WTC11 (cell line): ENCODE measurements around the gene EFNB3. TPM values are rescaled to one million over a fixed set of nuclear protein-coding genes. Genes with fewer than 3 reads are reported as not detected.
A peak's percentile ranks its signal among the peaks of the same experiment; 100 is the strongest.

ENCODE experiments used
- ATAC-seq: fragments of 200-7000 bp; cut with Tn5 transposase; 2 replicates; pipeline ENCODE4 v1.10.0; 2021; ENCODE audit warnings: mild to moderate bottlenecking, moderate library complexity
- CTCF ChIA-PET: fragments of 300-600 bp; sonication (Branson Sonifier 250); formaldehyde crosslinking; loops from one replicate; lab custom pipeline; 2021; ENCODE audit warnings: antibody characterized with exemption; lab: Charles Lee
- POLR2A ChIA-PET: fragments of 350-600 bp; sonication (Branson Sonifier 250); formaldehyde crosslinking; loops from one replicate; lab custom pipeline; 2021; ENCODE audit warnings: antibody characterized with exemption; lab: Charles Lee
- DNase-seq: peaks from one replicate; pipeline ENCODE4 v3.0.0; 2021; ENCODE audit warnings: low spot score
- H3K27ac Mint-ChIP-seq: 2 replicates; pipeline ENCODE4 v1.8.0; 2021; ENCODE audit warnings: mixed read lengths
- H3K27me3 Mint-ChIP-seq: 2 replicates; pipeline ENCODE4 v1.8.0; 2021; ENCODE audit warnings: low read depth, mild to moderate bottlenecking, moderate library complexity, mixed read lengths
- H3K36me3 Mint-ChIP-seq: 2 replicates; pipeline ENCODE4 v1.8.0; 2021; ENCODE audit warnings: mixed read lengths
- H3K4me1 Mint-ChIP-seq: 2 replicates; pipeline ENCODE4 v1.8.0; 2022; ENCODE audit warnings: mixed read lengths
- H3K4me3 Mint-ChIP-seq: 2 replicates; pipeline ENCODE4 v1.8.0; 2021; ENCODE audit warnings: mild to moderate bottlenecking, moderate library complexity, mixed read lengths
- H3K9me3 Mint-ChIP-seq: 2 replicates; pipeline ENCODE4 v1.8.0; 2021; ENCODE audit warnings: mixed read lengths
- ATF1 ChIP-seq: sonication (generic); formaldehyde crosslinking; IDR thresholded peaks from 2 replicates; pipeline ENCODE4 v1.8.1; 2023; ENCODE audit warnings: mild to moderate bottlenecking, moderate library complexity, missing genetic modification reagents
- EMX1 ChIP-seq: fragments of 250-450 bp; sonication (Bioruptor Pico); IDR thresholded peaks from 2 replicates; pipeline ENCODE4 v1.8.0; 2021; ENCODE audit warnings: mild to moderate bottlenecking
- ETV6 ChIP-seq: sonication (generic); formaldehyde crosslinking; IDR thresholded peaks from 2 replicates; pipeline ENCODE4 v1.8.1; 2022; ENCODE audit warnings: mild to moderate bottlenecking, missing genetic modification reagents
- GABPB1 ChIP-seq: sonication (generic); formaldehyde crosslinking; IDR thresholded peaks from 2 replicates; pipeline ENCODE4 v1.8.1; 2023; ENCODE audit warnings: mild to moderate bottlenecking, missing genetic modification reagents
- IRF2 ChIP-seq: sonication (generic); formaldehyde crosslinking; IDR thresholded peaks from 2 replicates; pipeline ENCODE4 v1.8.0; 2022; ENCODE audit warnings: low read depth, missing genetic modification reagents, borderline replicate concordance
- JAZF1 ChIP-seq: fragments of 250-450 bp; sonication (Bioruptor Pico); IDR thresholded peaks from 2 replicates; pipeline ENCODE4 v1.9.0; 2021; ENCODE audit warnings: moderate library complexity, mild to moderate bottlenecking, inconsistent platforms
- KAT7 ChIP-seq: sonication (generic); formaldehyde crosslinking; IDR thresholded peaks from 2 replicates; pipeline ENCODE4 v1.8.1; 2023; ENCODE audit warnings: missing genetic modification reagents, mild to moderate bottlenecking, borderline replicate concordance
- NR1H2 ChIP-seq: sonication (generic); formaldehyde crosslinking; IDR thresholded peaks from 2 replicates; pipeline ENCODE4 v1.9.0; 2021; ENCODE audit warnings: mild to moderate bottlenecking, moderate library complexity, missing genetic modification reagents
- RELA ChIP-seq: sonication (generic); formaldehyde crosslinking; IDR thresholded peaks from 2 replicates; pipeline ENCODE4 v1.8.1; 2022; ENCODE audit warnings: missing genetic modification reagents, mild to moderate bottlenecking, borderline replicate concordance
- SMAD4 ChIP-seq: sonication (generic); formaldehyde crosslinking; IDR thresholded peaks from 2 replicates; pipeline ENCODE4 v1.8.0; 2022; ENCODE audit warnings: mild to moderate bottlenecking, missing genetic modification reagents
- TEAD1 ChIP-seq: sonication (generic); formaldehyde crosslinking; IDR thresholded peaks from 2 replicates; pipeline ENCODE4 v1.8.0; 2022; ENCODE audit warnings: mild to moderate bottlenecking, missing genetic modification reagents
- TP53 ChIP-seq: sonication (generic); formaldehyde crosslinking; IDR thresholded peaks from 2 replicates; pipeline ENCODE4 v1.8.1; 2023; ENCODE audit warnings: mild to moderate bottlenecking, missing genetic modification reagents
- ZBTB21 ChIP-seq: sonication (generic); formaldehyde crosslinking; IDR thresholded peaks from 2 replicates; pipeline ENCODE4 v1.8.1; 2023; ENCODE audit warnings: mild to moderate bottlenecking, missing genetic modification reagents, borderline replicate concordance
- ZNF121 ChIP-seq: sonication (generic); formaldehyde crosslinking; IDR thresholded peaks from 2 replicates; pipeline ENCODE4 v1.8.0; 2023; ENCODE audit warnings: missing genetic modification reagents
- ZNF232 ChIP-seq: sonication (generic); formaldehyde crosslinking; IDR thresholded peaks from 2 replicates; pipeline ENCODE4 v1.8.0; 2022; ENCODE audit warnings: mild to moderate bottlenecking, missing genetic modification reagents
- ZNF317 ChIP-seq: sonication (generic); formaldehyde crosslinking; IDR thresholded peaks from 2 replicates; pipeline ENCODE4 v1.8.1; 2023; ENCODE audit warnings: low read depth, mild to moderate bottlenecking, moderate library complexity, missing genetic modification reagents, borderline replicate concordance
- ZNF396 ChIP-seq: fragments of 250-450 bp; sonication (Bioruptor Pico); IDR thresholded peaks from 2 replicates; pipeline ENCODE4 v1.8.0; 2021; ENCODE audit warnings: mild to moderate bottlenecking, moderate library complexity, borderline replicate concordance
- ZNF416 ChIP-seq: fragments of 250-450 bp; sonication (Bioruptor Pico); IDR thresholded peaks from 2 replicates; pipeline ENCODE4 v1.9.0; 2021; ENCODE audit warnings: mild to moderate bottlenecking, inconsistent platforms
- total RNA-seq: library from RNA; stranded (reverse); gene quantifications from 3 replicates; pipeline ENCODE4 v1.2.3, GENCODE V29; 2021
- TF ChIP-seq, protein P1 (sequence below): sonication (generic); formaldehyde crosslinking; IDR thresholded peaks from 2 replicates; pipeline ENCODE4 v1.8.0; 2023; ENCODE audit warnings: missing genetic modification reagents, mild to moderate bottlenecking, borderline replicate concordance
- TF ChIP-seq, protein P2 (sequence below): fragments of 250-450 bp; sonication (Bioruptor Pico); IDR thresholded peaks from 2 replicates; pipeline ENCODE4 v1.9.0; 2021; ENCODE audit warnings: mild to moderate bottlenecking, borderline replicate concordance
- TF ChIP-seq, protein P3 (sequence below): fragments of 250-450 bp; sonication (Bioruptor Pico); IDR thresholded peaks from 2 replicates; pipeline ENCODE4 v1.9.0; 2021; ENCODE audit warnings: moderate library complexity, mild to moderate bottlenecking, inconsistent platforms, borderline replicate concordance

The EFNB3 gene
- total RNA-seq, 1 experiment from 2014 or later, result 14.7 TPM

DNA sequence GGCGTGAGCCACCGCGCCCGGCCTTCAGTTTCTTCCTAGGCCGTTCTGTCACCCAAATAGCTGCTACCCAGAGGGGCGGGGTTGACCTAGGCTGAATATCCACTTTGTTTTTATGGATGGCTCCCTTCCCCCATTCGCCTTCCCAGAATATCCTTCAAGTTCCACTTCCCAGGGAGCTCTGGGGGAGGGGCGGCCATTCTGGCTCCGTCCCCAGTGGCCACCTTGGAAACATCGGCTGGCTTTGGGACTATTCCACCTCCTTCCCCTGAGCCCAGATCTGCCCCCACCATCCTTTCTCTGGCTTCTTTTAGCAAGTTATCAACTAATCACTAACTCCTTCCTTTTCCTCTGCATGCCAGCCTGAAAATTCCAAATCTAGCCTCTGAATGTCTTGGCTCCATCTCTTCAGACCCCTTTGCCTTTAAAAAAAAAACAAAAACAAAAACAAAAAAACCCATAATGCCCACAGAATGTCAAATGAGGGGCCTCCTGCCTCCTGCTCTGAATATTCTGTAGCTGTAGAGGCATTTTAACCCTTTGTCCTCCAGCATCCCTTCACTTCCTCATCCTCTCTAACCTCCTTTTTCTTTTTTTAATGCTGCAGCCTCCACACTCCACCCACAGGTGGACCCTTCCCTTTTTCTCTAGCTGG, 47.9 kb upstream of the EFNB3 start (continued):
- 0 out of 2 replicates have a peak, but pooled peaks have one; percentile 35 for TF ChIP-seq TEAD1
- TF ChIP-seq ZNF232 (CRISPR knock-in tag), result no peak
- TF ChIP-seq NR1H2 (CRISPR knock-in tag), result no peak
- TF ChIP-seq ZNF396, result no peak
- no peak for TF ChIP-seq GABPB1
- TF ChIP-seq ZNF416, result no peak
- TF ChIP-seq, protein P1, sequence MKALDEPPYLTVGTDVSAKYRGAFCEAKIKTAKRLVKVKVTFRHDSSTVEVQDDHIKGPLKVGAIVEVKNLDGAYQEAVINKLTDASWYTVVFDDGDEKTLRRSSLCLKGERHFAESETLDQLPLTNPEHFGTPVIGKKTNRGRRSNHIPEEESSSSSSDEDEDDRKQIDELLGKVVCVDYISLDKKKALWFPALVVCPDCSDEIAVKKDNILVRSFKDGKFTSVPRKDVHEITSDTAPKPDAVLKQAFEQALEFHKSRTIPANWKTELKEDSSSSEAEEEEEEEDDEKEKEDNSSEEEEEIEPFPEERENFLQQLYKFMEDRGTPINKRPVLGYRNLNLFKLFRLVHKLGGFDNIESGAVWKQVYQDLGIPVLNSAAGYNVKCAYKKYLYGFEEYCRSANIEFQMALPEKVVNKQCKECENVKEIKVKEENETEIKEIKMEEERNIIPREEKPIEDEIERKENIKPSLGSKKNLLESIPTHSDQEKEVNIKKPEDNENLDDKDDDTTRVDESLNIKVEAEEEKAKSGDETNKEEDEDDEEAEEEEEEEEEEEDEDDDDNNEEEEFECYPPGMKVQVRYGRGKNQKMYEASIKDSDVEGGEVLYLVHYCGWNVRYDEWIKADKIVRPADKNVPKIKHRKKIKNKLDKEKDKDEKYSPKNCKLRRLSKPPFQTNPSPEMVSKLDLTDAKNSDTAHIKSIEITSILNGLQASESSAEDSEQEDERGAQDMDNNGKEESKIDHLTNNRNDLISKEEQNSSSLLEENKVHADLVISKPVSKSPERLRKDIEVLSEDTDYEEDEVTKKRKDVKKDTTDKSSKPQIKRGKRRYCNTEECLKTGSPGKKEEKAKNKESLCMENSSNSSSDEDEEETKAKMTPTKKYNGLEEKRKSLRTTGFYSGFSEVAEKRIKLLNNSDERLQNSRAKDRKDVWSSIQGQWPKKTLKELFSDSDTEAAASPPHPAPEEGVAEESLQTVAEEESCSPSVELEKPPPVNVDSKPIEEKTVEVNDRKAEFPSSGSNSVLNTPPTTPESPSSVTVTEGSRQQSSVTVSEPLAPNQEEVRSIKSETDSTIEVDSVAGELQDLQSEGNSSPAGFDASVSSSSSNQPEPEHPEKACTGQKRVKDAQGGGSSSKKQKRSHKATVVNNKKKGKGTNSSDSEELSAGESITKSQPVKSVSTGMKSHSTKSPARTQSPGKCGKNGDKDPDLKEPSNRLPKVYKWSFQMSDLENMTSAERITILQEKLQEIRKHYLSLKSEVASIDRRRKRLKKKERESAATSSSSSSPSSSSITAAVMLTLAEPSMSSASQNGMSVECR (CRISPR knock-in tag), result no peak
- 0 out of 2 replicates have a peak, but pooled peaks have one; percentile 17 for TF ChIP-seq ZBTB21
- no peak for TF ChIP-seq RELA
- no peak for TF ChIP-seq ATF1
- TF ChIP-seq ETV6 (CRISPR knock-in tag), result no peak
- TF ChIP-seq, all 79 proteins: peak for 8

DNA sequence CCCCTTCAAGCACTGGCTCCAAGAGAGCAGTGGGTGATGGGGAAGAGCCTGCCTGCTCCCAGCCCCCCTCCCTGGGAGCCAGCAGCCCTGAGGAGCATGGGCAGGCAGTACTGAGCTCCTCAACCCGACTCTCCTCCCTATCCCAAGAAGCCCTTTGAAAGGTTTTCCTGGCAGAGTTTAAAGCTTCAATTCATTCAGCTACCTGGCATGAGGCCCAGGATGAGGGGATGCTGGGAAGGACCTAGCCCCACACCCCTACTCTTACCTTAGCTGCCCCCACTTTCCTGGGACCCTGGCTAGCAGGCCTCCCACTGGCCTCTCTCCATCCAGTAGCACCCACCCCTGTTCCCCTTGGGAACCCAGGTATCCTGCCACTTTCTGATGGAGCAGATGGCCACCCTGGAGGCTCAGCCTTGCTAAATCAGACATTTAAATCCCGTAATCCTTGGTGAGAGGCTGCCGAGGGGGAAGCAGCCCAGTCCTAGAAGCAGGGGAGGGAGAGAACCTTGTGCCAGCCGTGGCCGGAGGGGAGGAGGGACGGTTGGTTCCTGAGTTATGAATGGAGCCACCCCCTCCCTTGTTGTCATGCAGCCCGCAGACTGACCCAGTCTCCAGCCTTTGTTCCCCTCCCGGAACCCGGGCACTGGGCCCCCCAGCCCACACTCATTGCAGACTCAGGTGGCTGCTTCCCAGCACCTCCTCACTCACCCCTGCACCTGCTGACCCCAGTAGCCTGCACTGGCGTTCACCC, 37.2 kb upstream of the EFNB3 start:
- Mint-ChIP-seq H3K4me1 (peaks cover 12% of the 10 kb centered on the region), H3K27ac (peak overlapping the region; percentile 84), H3K27me3 (no peaks in the 10 kb centered on the region), H3K9me3 (no peaks in the 10 kb centered on the region), H3K36me3 (peaks cover 50% of the 10 kb centered on the region), H3K4me3 (no peak overlapping the region)
- ATAC-seq, result peak; percentile 33
- POLR2A ChIA-PET, result interaction anchor here (0.9 to 1.6 kb wide), 5 partner anchors 11 to 35 kb away, joined by 3 to 11 read pairs (median 5); partner anchors contain the start of genes ATP1B2 and TP53
- CTCF ChIA-PET, result interaction anchor here (0.9 to 2.0 kb wide), 10 partner anchors 9 to 322 kb away, joined by 3 to 12 read pairs (median 4); partner anchors contain the start of genes ATP1B2 and FXR2
- no peak for DNase-seq
- TF ChIP-seq, protein P2, sequence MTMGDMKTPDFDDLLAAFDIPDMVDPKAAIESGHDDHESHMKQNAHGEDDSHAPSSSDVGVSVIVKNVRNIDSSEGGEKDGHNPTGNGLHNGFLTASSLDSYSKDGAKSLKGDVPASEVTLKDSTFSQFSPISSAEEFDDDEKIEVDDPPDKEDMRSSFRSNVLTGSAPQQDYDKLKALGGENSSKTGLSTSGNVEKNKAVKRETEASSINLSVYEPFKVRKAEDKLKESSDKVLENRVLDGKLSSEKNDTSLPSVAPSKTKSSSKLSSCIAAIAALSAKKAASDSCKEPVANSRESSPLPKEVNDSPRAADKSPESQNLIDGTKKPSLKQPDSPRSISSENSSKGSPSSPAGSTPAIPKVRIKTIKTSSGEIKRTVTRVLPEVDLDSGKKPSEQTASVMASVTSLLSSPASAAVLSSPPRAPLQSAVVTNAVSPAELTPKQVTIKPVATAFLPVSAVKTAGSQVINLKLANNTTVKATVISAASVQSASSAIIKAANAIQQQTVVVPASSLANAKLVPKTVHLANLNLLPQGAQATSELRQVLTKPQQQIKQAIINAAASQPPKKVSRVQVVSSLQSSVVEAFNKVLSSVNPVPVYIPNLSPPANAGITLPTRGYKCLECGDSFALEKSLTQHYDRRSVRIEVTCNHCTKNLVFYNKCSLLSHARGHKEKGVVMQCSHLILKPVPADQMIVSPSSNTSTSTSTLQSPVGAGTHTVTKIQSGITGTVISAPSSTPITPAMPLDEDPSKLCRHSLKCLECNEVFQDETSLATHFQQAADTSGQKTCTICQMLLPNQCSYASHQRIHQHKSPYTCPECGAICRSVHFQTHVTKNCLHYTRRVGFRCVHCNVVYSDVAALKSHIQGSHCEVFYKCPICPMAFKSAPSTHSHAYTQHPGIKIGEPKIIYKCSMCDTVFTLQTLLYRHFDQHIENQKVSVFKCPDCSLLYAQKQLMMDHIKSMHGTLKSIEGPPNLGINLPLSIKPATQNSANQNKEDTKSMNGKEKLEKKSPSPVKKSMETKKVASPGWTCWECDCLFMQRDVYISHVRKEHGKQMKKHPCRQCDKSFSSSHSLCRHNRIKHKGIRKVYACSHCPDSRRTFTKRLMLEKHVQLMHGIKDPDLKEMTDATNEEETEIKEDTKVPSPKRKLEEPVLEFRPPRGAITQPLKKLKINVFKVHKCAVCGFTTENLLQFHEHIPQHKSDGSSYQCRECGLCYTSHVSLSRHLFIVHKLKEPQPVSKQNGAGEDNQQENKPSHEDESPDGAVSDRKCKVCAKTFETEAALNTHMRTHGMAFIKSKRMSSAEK (CRISPR knock-in tag), result 0 out of 2 replicates have a peak, but pooled peaks have one; percentile 4
- no peak for TF ChIP-seq TP53 (CRISPR knock-in tag)
- no peak for TF ChIP-seq RELA

DNA sequence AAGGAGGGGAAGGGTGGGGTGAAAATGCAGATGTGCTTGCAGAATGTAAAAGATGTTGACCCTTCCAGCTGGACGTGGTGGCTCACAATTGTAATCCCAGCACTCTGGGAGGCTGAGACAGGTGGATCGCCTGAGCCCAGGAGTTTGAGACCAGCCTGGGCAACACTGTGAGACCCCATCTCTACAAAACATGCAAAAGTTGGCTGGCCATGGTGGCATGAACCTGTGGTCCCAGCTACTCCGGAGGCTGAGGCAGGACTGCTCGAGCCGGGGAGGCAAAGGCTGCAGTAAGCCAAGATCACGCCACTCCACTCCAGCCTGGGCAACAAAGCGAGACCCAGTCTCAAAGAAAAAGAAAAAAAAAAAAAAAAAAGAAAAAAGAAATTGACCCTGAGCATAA, 36.5 kb upstream of the EFNB3 start:
- Mint-ChIP-seq H3K4me3 (no peak overlapping the region), H3K36me3 (peaks cover 56% of the 10 kb centered on the region), H3K27me3 (no peaks in the 10 kb centered on the region), H3K27ac (no peak overlapping the region), H3K4me1 (peaks cover 12% of the 10 kb centered on the region), H3K9me3 (peaks cover 4% of the 10 kb centered on the region)
- POLR2A ChIA-PET, result no interaction called here
- no peak for ATAC-seq
- no peak for DNase-seq
- CTCF ChIA-PET, result interaction anchor here (2.0 kb wide), 1 partner anchor 79 kb away, joined by 6 read pairs; no protein-coding TSS in a partner anchor
- no peak for TF ChIP-seq KAT7 (CRISPR knock-in tag)
- no peak for TF ChIP-seq TP53 (CRISPR knock-in tag)
- no peak for TF ChIP-seq ZNF317 (CRISPR knock-in tag)
- TF ChIP-seq, protein P3, sequence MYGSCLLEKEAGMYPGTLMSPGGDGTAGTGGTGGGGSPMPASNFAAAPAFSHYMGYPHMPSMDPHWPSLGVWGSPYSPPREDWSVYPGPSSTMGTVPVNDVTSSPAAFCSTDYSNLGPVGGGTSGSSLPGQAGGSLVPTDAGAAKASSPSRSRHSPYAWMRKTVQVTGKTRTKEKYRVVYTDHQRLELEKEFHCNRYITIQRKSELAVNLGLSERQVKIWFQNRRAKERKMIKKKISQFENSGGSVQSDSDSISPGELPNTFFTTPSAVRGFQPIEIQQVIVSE (CRISPR knock-in tag), result no peak
- TF ChIP-seq ZNF121 (CRISPR knock-in tag), result peak; percentile 97
- TF ChIP-seq EMX1 (CRISPR knock-in tag), result no peak
- TF ChIP-seq IRF2 (CRISPR knock-in tag), result no peak
- TF ChIP-seq JAZF1, result no peak
- TF ChIP-seq SMAD4 (CRISPR knock-in tag), result no peak
